Measurements from ENCODE around the gene NDP.

DNA sequence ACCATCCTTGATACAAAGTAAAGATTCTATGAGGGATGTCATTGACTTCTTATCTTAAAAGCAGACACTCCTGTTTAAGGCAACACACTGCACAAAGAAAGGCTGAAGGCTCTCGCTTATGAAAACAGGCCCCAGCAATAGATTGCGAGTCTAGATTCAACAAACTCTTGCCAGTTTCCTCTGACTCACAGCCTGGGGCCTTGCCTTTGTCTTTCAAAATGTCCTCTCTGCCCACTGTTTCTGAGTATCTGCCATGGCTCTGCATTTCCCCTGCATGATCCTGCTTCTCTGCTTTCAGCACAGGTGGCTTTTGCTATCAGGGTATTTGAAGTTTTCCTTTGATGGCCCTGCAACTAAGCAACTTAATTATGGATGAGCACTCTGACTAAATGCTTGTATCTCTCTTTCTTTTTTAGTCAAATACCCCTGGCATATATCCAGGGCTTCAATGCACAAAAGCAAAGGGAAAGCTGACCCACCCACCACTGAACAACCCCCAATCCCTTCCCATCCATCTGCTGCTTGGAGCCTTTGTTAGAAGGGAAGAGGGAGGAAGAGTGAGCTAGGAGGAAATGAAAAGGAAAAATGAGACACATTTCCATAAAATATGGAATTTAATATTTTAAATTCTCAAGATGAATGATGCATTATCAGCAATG lies 32.2 kb downstream of the NDP start:
- TF ChIP-seq EP300 (IDR thresholded peaks at IDR 0.05): no peak
- TF ChIP-seq, protein P1, sequence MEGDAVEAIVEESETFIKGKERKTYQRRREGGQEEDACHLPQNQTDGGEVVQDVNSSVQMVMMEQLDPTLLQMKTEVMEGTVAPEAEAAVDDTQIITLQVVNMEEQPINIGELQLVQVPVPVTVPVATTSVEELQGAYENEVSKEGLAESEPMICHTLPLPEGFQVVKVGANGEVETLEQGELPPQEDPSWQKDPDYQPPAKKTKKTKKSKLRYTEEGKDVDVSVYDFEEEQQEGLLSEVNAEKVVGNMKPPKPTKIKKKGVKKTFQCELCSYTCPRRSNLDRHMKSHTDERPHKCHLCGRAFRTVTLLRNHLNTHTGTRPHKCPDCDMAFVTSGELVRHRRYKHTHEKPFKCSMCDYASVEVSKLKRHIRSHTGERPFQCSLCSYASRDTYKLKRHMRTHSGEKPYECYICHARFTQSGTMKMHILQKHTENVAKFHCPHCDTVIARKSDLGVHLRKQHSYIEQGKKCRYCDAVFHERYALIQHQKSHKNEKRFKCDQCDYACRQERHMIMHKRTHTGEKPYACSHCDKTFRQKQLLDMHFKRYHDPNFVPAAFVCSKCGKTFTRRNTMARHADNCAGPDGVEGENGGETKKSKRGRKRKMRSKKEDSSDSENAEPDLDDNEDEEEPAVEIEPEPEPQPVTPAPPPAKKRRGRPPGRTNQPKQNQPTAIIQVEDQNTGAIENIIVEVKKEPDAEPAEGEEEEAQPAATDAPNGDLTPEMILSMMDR (IDR thresholded peaks at IDR 0.05): no peak
- TF ChIP-seq POLR2A (IDR thresholded peaks at IDR 0.05): no peak

Data from tibial nerve (tissue), 4 donors.